HepG2 (cell line): Measurements from ENCODE around the gene LITAF. TPM values are rescaled to one million over a fixed set of nuclear protein-coding genes. Genes with fewer than 3 reads are reported as not detected.

Experiments used
- ATAC-seq: fragments of 200-7000 bp; cut with Tn5 transposase; 3 replicates; pipeline ENCODE4 v1.9.1; 2020; ENCODE audit warnings: mild to moderate bottlenecking, moderate library complexity
- BruUV-seq: library from RNA; stranded (reverse); fragments of 400-500 nt; replicated peaks from 2 replicates; lab custom pipeline; 2021; lab: Mats Ljungman, UMichigan
- CTCF ChIA-PET: fragments of 300-600 bp; formaldehyde crosslinking; extraction: SDS; loops from one replicate; lab custom pipeline; 2021; ENCODE audit warnings: low total read pairs, inconsistent platforms, low intra/inter-chr PET ratio; lab: Yijun Ruan, JAX
- POLR2A ChIA-PET: fragments of 350-600 bp; sonication (Branson Sonifier 250); formaldehyde crosslinking; loops from one replicate; lab custom pipeline; 2020; ENCODE audit warnings: antibody characterized with exemption, inconsistent platforms; lab: Yijun Ruan, JAX
- DNase-seq: peaks from one replicate; pipeline ENCODE4 v3.0.0-alpha.2; 2015; ENCODE audit warnings: low spot score
- FAIRE-seq: peaks from 3 replicates; lab custom pipeline; 2011; peaks lifted over from hg19 to GRCh38; lab: Jason Lieb, UNC
- H2AFZ ChIP-seq: one replicate; pipeline ENCODE4 v1.6.1; 2011; ENCODE audit warnings: low read length, inconsistent platforms
- H3K27ac ChIP-seq: fragments of 300-600 bp; 3 replicates; pipeline ENCODE4 v1.8.0; 2011; ENCODE audit warnings: mixed run types, mild to moderate bottlenecking, mixed read lengths, low read length, inconsistent platforms; ENCODE audit not compliant: insufficient read depth; ENCODE audit errors: extremely low read length
- H3K27me3 ChIP-seq, 2 experiments: fragments of 200-600 bp in 1 of 2; 2 replicates in 1 of 2; 3 replicates in 1 of 2; pipeline versions ENCODE4 v1.6.0 to v1.8.0; 2011; ENCODE audit warnings: low read length in 2 of 2, mild to moderate bottlenecking in 2 of 2, moderate library complexity in 2 of 2, inconsistent platforms in 1 of 2; ENCODE audit not compliant: insufficient read depth in 2 of 2, control insufficient read depth in 1 of 2
- H3K36me3 ChIP-seq, 2 experiments: fragments of 200-600 bp in 1 of 2; replicated peaks in 1 of 2; 2 replicates in 1 of 2; 3 replicates in 1 of 2; pipeline versions ENCODE4 v1.5.1 to v1.8.0; 2011; ENCODE audit warnings: low read length in 2 of 2, inconsistent platforms in 1 of 2; ENCODE audit not compliant: insufficient read depth in 2 of 2, control insufficient read depth in 1 of 2
- H3K4me1 ChIP-seq: 2 replicates; pipeline ENCODE4 v1.5.1; 2012; ENCODE audit warnings: low read length, inconsistent platforms; ENCODE audit not compliant: insufficient read depth
- H3K4me2 ChIP-seq: 2 replicates; pipeline ENCODE4 v1.6.0; 2011; ENCODE audit warnings: low read depth, low read length, inconsistent platforms
- H3K4me3 ChIP-seq, 3 experiments: fragments of 200-600 bp in 1 of 3; sonication (generic), shearing (Covaris generic) in 1 of 3; replicated peaks in 1 of 3; 2 replicates each; pipeline ENCODE4 v1.5.1; 2011 to 2016; ENCODE audit warnings: low read length in 3 of 3, inconsistent platforms in 2 of 3, low read depth in 2 of 3, mild to moderate bottlenecking in 2 of 3, control low read depth in 1 of 3, mixed read lengths in 1 of 3; ENCODE audit not compliant: insufficient read depth in 1 of 3
- H3K79me2 ChIP-seq: one replicate; pipeline ENCODE4 v1.6.1; 2011; ENCODE audit warnings: low read length, inconsistent platforms; ENCODE audit not compliant: insufficient read depth
- H3K9ac ChIP-seq: 2 replicates; pipeline ENCODE4 v1.6.0; 2011; ENCODE audit warnings: mild to moderate bottlenecking, low read depth, low read length, inconsistent platforms; ENCODE audit not compliant: insufficient read depth
- H3K9me3 ChIP-seq: 2 replicates; pipeline ENCODE4 v1.5.1; 2012; ENCODE audit warnings: mild to moderate bottlenecking, low read length
- H4K20me1 ChIP-seq: 2 replicates; pipeline ENCODE4 v1.6.0; 2011; ENCODE audit warnings: inconsistent platforms, mild to moderate bottlenecking, low read length, moderate library complexity; ENCODE audit not compliant: insufficient read depth
- HHEX ChIP-seq: IDR thresholded peaks from 2 replicates; pipeline ENCODE4 v1.6.1; 2016; ENCODE audit warnings: control low read depth
- RFXAP ChIP-seq: sonication (generic); formaldehyde crosslinking; IDR thresholded peaks from 2 replicates; pipeline ENCODE4 v1.4.0; 2020; ENCODE audit warnings: missing genetic modification reagents, borderline replicate concordance
- SRF ChIP-seq: IDR thresholded peaks from 2 replicates; pipeline ENCODE4 v1.6.1; 2011; ENCODE audit warnings: mild to moderate bottlenecking, low read depth, low read length, moderate library complexity
- TARDBP ChIP-seq: sonication (generic); formaldehyde crosslinking; IDR thresholded peaks from 2 replicates; pipeline ENCODE4 v1.8.0; 2022; ENCODE audit warnings: mild to moderate bottlenecking, missing genetic modification reagents
- ZFX ChIP-seq: sonication (generic); formaldehyde crosslinking; IDR thresholded peaks from 2 replicates; pipeline ENCODE4 v1.4.0; 2020; ENCODE audit warnings: mild to moderate bottlenecking, low read depth, missing genetic modification reagents, moderate library complexity
- ZNF207 ChIP-seq: fragments of 450-650 bp; IDR thresholded peaks from 2 replicates; pipeline ENCODE4 v1.6.1; 2016; ENCODE audit warnings: antibody characterized with exemption, borderline replicate concordance
- ZNF225 ChIP-seq: sonication (generic); formaldehyde crosslinking; IDR thresholded peaks from 2 replicates; pipeline ENCODE4 v1.4.0; 2020; ENCODE audit warnings: mild to moderate bottlenecking, missing genetic modification reagents
- ZNF530 ChIP-seq: sonication (generic); formaldehyde crosslinking; IDR thresholded peaks from 2 replicates; pipeline ENCODE4 v1.5.0; 2020; ENCODE audit warnings: low read depth, mild to moderate bottlenecking, missing genetic modification reagents
- ZNF567 ChIP-seq: sonication (generic); formaldehyde crosslinking; IDR thresholded peaks from 2 replicates; pipeline ENCODE4 v1.8.1; 2023; ENCODE audit warnings: mild to moderate bottlenecking, missing genetic modification reagents, borderline replicate concordance
- ZNF678 ChIP-seq: sonication (generic); formaldehyde crosslinking; IDR thresholded peaks from 2 replicates; pipeline ENCODE4 v1.4.0; 2020; ENCODE audit warnings: mild to moderate bottlenecking, missing genetic modification reagents
- WGBS: methylation state at CpG from one replicate; pipeline ENCODE4 v1.1.6; 2017; ENCODE audit warnings: low lambda C conversion rate; 5-methylcytosine and 5-hydroxymethylcytosine counted together
- in situ Hi-C: cut with HindIII; loops from 2 replicates; pipeline ENCODE4 v1.10.0; 2017; ENCODE audit warnings: low pct_unique_long_range_greater_than_20kb; ENCODE audit not compliant: extremely low pct_ligation_motif_present
- intact Hi-C: fragments of 100-400 bp; cut with micrococcal nuclease; formaldehyde crosslinking; loops from one replicate; pipeline ENCODE4 v1.10.0; 2022; ENCODE audit not compliant: unreplicated experiment
- polyA plus RNA-seq, 8 experiments: library from polyadenylated mRNA; depleted of rRNA in 3 of 8; stranded (reverse) in 7 of 8; unstranded in 1 of 8; fragments of >200 nt; fragmentation: Illumina TruSeq in 4 of 8; extraction: Trizol in 4 of 8; gene quantifications; 2 replicates each; pipeline versions ENCODE4 v1.2.1 to v1.2.3, GENCODE V29; 2011 to 2016; ENCODE audit warnings: low read depth in 4 of 8, missing spikeins in 1 of 8, mixed read lengths in 1 of 8; ENCODE audit not compliant: insufficient read depth in 1 of 8
- total RNA-seq, 5 experiments: library from RNA; depleted of rRNA; stranded (reverse); fragments of >200 nt; fragmentation: Illumina TruSeq; extraction: Trizol; gene quantifications; 2 replicates each; pipeline ENCODE4 v1.2.3, GENCODE V29; 2016; ENCODE audit warnings: low read depth in 1 of 5
- TF ChIP-seq, protein P1 (sequence below): sonication (generic); formaldehyde crosslinking; IDR thresholded peaks from 2 replicates; pipeline ENCODE4 v1.5.0; 2020; ENCODE audit warnings: mild to moderate bottlenecking, missing genetic modification reagents
- TF ChIP-seq, protein P2 (sequence below): sonication (generic); formaldehyde crosslinking; IDR thresholded peaks from 2 replicates; pipeline ENCODE4 v1.8.0; 2022; ENCODE audit warnings: mild to moderate bottlenecking, missing genetic modification reagents
- TF ChIP-seq, protein P3 (sequence below): sonication (generic); formaldehyde crosslinking; IDR thresholded peaks from 2 replicates; pipeline ENCODE4 v1.5.0; 2020; ENCODE audit warnings: missing genetic modification reagents
- TF ChIP-seq, protein P4 (sequence below): sonication (generic); formaldehyde crosslinking; IDR thresholded peaks from 2 replicates; pipeline ENCODE4 v1.5.1; 2020; ENCODE audit warnings: mild to moderate bottlenecking, missing genetic modification reagents, moderate library complexity
- TF ChIP-seq, protein P5 (sequence below): sonication (generic); formaldehyde crosslinking; IDR thresholded peaks from 2 replicates; pipeline ENCODE4 v1.9.0; 2022; ENCODE audit warnings: missing genetic modification reagents, mild to moderate bottlenecking, borderline replicate concordance

LITAF gene
- total and polyA plus RNA-seq, 2 of the 13 experiments (the other 11 are each of a cell fraction or from before 2014, with no cell fraction given), result 80.1 to 141 TPM

DNA sequence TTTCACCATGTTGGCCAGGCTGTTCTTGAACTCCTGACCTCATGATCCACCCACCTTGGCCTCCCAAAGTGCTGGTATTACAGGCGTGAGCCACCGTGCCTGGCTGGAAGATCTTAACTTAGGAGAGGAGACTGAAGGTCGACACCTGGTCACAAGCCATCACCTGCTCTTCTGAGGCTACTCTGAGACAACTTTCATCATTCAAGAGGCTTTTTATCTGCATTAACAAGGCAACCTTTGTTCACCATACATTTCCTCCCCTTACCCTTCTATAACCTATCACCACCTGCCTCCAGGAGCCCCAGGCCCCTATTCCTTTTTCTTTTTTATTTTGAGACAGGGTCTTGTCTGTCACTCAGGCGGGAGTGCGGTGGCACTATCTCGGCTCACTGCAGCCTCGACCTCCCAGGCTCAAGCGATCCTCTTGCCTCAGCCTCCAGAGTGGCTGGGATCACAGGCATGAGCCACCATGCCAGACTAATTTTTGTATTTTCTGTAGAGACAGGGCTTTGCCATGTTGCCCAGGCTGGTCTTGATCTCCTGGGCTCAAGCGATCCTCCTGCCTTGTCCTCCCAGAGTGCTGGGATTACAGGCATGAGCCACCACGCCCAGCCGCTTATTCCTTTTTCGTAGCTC, 6.2 kb downstream of the LITAF start:
- BruUV-seq, result no TSS peak
- ATAC-seq (no peak), DNase-seq (no peak), FAIRE-seq (no peak)
- intact Hi-C loops (loop anchor here (10.0 kb wide), 1 partner anchor 214 kb away; the partner anchor contains the start of gene ZC3H7A), in situ Hi-C loops (no loop called here)
- Histone ChIP-seq H3K4me1 (peaks cover 90% of the 10 kb centered on the region), H3K4me3 (no peak overlapping the region), H3K9me3 (no peaks in the 10 kb centered on the region), H3K79me2 (peaks cover 79% of the 10 kb centered on the region), H2AFZ (no peak overlapping the region), H3K27me3 (no peaks in the 10 kb centered on the region; a peak in 1 of 5 replicates), H3K9ac (no peak overlapping the region), H4K20me1 (peaks cover 33% of the 10 kb centered on the region), H3K27ac (peak overlapping the region; percentile 33), H3K4me2 (no peak overlapping the region), H3K36me3 (no peaks in the 10 kb centered on the region)
- 90% methylated on average over 12 of the region's 12 CpGs for WGBS
- CTCF ChIA-PET, result no interaction called here
- POLR2A ChIA-PET, result no interaction called here
- TF ChIP-seq, protein P1, sequence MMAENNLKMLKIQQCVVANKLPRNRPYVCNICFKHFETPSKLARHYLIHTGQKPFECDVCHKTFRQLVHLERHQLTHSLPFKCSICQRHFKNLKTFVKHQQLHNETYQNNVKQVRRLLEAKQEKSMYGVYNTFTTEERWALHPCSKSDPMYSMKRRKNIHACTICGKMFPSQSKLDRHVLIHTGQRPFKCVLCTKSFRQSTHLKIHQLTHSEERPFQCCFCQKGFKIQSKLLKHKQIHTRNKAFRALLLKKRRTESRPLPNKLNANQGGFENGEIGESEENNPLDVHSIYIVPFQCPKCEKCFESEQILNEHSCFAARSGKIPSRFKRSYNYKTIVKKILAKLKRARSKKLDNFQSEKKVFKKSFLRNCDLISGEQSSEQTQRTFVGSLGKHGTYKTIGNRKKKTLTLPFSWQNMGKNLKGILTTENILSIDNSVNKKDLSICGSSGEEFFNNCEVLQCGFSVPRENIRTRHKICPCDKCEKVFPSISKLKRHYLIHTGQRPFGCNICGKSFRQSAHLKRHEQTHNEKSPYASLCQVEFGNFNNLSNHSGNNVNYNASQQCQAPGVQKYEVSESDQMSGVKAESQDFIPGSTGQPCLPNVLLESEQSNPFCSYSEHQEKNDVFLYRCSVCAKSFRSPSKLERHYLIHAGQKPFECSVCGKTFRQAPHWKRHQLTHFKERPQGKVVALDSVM (CRISPR knock-in tag), result peak; percentile 96
- TF ChIP-seq, protein P2, sequence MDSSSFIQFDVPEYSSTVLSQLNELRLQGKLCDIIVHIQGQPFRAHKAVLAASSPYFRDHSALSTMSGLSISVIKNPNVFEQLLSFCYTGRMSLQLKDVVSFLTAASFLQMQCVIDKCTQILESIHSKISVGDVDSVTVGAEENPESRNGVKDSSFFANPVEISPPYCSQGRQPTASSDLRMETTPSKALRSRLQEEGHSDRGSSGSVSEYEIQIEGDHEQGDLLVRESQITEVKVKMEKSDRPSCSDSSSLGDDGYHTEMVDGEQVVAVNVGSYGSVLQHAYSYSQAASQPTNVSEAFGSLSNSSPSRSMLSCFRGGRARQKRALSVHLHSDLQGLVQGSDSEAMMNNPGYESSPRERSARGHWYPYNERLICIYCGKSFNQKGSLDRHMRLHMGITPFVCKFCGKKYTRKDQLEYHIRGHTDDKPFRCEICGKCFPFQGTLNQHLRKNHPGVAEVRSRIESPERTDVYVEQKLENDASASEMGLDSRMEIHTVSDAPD (CRISPR knock-in tag), result 0 out of 2 replicates have a peak, but pooled peaks have one; percentile 23
- no peak for TF ChIP-seq ZNF207
- no peak for TF ChIP-seq SRF
- TF ChIP-seq, protein P3, sequence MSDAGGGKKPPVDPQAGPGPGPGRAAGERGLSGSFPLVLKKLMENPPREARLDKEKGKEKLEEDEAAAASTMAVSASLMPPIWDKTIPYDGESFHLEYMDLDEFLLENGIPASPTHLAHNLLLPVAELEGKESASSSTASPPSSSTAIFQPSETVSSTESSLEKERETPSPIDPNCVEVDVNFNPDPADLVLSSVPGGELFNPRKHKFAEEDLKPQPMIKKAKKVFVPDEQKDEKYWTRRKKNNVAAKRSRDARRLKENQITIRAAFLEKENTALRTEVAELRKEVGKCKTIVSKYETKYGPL (CRISPR knock-in tag), result 0 out of 2 replicates have a peak, but pooled peaks have one; percentile 24
- peak; percentile 94 for TF ChIP-seq ZNF530 (CRISPR knock-in tag)
- no peak for TF ChIP-seq HHEX
- TF ChIP-seq TARDBP (CRISPR knock-in tag), result 0 out of 2 replicates have a peak, but pooled peaks have one; percentile 26
- TF ChIP-seq, protein P4, sequence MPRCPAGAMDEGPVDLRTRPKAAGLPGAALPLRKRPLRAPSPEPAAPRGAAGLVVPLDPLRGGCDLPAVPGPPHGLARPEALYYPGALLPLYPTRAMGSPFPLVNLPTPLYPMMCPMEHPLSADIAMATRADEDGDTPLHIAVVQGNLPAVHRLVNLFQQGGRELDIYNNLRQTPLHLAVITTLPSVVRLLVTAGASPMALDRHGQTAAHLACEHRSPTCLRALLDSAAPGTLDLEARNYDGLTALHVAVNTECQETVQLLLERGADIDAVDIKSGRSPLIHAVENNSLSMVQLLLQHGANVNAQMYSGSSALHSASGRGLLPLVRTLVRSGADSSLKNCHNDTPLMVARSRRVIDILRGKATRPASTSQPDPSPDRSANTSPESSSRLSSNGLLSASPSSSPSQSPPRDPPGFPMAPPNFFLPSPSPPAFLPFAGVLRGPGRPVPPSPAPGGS (CRISPR knock-in tag), result peak; percentile 26; the same call in 1 of the 2 replicates
- TF ChIP-seq ZNF225 (CRISPR knock-in tag), result 0 out of 2 replicates have a peak, but pooled peaks have one; percentile 35
- TF ChIP-seq ZNF567 (CRISPR knock-in tag), result 0 out of 2 replicates have a peak, but pooled peaks have one; percentile 69
- 0 out of 2 replicates have a peak, but pooled peaks have one; percentile 17 for TF ChIP-seq ZFX (CRISPR knock-in tag)
- 0 out of 2 replicates have a peak, but pooled peaks have one; percentile 23 for TF ChIP-seq RFXAP (CRISPR knock-in tag)
- 0 out of 2 replicates have a peak, but pooled peaks have one; percentile 46 for TF ChIP-seq ZNF678 (CRISPR knock-in tag)
- TF ChIP-seq, protein P5, sequence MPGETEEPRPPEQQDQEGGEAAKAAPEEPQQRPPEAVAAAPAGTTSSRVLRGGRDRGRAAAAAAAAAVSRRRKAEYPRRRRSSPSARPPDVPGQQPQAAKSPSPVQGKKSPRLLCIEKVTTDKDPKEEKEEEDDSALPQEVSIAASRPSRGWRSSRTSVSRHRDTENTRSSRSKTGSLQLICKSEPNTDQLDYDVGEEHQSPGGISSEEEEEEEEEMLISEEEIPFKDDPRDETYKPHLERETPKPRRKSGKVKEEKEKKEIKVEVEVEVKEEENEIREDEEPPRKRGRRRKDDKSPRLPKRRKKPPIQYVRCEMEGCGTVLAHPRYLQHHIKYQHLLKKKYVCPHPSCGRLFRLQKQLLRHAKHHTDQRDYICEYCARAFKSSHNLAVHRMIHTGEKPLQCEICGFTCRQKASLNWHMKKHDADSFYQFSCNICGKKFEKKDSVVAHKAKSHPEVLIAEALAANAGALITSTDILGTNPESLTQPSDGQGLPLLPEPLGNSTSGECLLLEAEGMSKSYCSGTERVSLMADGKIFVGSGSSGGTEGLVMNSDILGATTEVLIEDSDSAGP, result no peak
